ENCODE results near the gene MACROH2A1.

Gene MACROH2A1

DNA sequence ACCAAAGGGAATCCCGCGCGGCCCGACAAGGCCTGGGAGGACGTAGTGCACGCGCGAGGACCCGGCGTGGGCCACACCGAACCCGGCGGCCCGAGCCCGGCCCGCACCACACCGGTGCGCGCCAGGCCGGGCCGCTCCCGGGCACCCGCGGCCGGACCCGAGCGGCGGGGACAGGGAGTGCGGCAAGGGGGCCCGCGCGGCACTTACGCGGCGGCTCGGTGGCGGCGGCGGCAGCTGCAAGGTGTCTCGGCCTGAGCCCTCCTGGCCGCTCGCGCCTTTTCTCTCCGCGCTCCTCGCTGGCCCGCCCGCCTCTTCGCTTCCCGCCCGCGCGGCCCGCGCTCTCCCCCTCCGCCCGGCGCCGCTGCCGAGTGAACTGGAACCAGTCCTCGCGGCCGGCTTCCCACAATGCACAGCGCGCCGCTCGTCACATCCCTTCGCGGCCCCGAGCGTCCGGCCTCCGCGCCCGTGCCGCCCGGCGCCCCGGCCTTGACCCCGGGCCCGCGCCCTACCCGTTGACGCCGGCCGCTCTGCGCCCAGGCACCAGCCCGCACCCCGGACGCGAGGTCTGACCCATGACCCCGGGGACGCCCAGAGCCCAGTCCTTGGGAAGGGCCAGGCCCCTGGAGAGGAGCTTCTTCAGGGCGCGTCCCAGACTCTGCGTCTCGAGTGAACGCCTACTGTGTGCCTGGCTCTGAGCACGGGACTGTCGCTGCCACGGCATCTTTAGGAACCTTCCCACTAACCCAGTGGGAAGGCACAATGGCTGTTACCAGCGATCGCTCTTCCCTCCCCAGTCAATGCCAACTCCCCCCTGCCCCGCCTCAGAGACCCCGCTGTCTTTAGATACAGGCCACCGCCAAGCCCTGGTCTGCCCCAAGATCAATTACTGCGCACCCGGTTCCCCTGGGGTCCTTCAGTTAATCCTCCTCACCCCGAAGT is at the start of gene MACROH2A1:
MACROH2A1 (minus strand) TSS at position 377 of the 939 bp plus-strand sequence. CDS start 10,138 bp downstream, outside the sequence.
- peak; percentile 11 to 60 for DNase-seq

DNA sequence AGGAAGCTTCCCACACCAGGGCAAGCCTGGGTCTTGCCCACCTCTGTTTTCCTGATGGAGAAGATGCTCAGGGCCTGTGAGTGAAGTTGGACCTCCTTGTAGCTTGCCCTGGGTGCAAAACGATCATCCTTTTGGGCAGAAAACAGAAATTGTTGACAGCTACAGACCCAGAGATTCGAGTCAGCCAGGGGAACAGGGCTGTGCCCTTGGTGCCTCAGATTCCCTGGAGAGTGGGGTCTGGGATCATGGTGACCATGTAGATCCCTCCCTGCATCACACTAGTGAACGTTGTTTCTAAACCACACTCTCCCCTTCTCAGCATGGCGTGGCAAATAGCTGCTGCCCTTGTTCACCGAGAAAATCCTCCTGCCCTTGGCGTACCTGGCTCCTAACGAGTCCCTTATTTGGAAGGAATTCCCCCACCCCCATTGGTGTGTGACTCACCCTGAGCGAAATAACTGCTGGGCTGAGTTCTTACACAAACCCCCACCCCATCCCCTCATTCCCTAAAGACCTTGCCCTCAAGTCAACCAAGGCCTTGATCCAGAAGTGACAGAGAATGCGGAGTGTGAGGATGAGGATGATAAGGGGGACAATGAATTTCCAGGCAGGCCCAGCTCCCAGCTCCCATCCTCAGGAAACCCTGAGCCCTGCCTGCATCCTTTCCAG is 49.2 kb upstream of the MACROH2A1 start:
- DNase-seq: no peak

DNA sequence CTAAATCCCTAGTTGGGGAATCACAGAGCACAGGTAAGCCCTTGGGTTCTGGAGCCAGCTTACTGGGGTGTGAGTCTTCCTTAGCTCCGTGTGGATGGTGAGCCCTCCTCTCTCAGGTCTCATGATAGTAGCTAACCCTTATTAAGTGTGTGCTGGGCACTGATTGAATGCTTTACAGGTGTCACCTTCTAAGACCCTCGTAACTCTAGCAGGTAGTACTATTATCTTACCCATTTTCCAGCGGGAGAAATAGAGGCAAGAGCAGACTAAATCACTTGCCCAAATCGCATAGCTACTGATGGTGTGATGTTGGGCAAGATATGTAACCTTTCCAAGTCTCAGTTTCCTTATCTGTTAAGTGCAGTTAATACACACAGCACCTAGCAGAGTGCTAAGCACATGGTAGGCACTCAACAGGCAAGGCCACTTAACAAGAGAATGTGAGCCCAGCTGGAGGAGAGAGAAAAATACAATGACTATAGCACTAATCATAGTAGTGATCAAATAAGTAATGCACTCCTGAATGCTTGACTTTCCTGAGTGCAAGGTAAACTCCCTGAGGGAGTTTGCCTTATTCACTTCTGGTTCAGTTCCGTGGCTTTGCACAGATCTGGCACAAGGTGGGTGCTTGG is 48.4 kb upstream of the MACROH2A1 start, which contains the start of gene DCANP1:
DCANP1 (minus strand) TSS at position 51 of the 632 bp plus-strand sequence. CDS start 240 bp downstream, outside the sequence.
- DNase-seq: no peak

DNA sequence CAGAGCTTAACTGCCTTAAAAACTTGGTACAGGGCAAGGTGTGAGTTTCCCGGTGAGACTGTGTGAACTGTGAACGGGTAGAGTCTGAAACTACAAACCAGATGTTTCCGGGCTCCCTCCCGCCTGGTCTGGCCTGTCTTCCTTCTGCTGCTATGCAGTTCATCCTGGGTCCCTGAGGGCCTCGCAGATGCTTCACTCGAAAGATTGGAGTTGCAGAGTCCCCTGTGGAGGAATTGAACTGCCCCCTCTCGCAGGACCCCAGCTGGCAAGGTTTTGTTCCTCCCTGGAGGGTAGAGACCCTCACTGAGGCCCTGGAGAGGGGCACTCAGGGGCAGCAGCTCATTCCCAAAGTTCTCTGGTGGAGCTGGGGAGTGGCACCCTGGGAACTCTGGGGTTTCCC is 47.6 kb upstream of the MACROH2A1 start:
- DNase-seq: no peak

DNA sequence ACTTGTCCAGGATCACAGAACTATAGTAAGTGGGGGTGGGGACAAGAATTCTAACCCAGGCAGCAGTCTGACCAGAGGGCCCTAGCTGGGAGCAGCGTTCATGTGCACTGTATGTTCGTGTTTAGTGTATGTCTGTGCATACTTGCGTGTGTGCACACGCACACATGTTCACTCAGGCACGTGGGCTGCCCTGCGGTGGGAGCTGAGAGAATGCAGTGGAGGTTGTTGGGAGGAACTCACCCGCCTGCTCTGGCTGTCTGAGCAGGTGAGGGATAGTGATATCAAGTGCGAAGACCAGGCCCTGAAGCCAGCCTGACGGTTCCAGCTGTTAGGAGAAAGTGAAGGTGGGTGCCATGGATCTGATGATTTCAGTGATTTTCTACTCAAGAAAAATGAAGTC is 47.2 kb upstream of the MACROH2A1 start:
- no peak for DNase-seq

DNA sequence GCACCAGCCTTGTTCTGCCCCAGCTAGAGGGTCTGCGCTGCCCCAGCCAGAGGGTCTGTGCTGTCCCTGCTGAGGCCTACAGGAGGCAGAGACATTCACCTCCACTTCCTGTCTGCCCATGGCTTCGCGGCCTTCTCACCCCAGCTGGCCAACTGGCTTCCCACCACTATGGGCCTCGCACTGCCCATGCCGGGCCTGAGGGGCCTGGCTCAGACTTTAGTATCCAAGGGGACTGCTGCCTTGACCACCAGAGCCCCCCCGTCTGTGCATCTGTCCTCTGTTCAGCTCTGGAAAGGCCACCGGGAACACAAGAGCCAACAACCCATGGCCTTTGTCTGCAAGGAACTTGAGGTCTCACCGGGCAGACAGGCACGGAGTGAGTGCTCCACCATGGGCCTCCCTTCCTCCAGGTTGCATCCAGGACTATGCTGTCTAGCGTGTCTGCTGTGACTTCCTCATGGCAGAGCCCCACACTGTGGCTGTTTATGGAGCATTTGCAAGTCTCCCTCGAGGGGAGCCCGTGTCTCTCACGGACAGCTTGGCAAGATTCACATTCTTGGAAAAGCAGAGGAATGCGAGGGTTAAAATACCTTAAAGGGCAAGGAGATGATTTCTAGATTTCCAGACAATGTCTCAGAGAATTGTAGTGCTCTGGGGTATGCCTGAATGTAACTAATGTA is 46.4 kb upstream of the MACROH2A1 start:
- DNase-seq: no peak

DNA sequence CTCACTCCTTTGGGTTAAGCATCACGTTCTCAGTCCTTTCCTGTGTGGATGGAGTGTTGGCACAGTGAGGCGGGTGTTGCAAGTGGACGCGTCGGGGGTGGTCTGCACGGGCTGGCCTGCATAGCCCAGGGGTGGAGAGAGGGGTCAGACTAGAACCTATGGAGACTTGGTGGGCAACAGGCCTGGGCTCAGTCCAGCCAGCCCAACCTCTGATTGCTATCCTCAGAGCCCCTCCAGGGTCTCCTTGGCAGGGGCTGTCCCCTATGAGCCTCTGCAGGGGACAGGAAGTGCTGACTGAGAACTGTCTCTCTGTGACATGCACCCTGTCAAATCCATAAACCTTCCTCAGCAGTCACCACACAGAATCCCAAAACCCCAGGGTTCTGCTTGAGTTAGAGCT is 45.9 kb upstream of the MACROH2A1 start:
- DNase-seq: no peak

DNA sequence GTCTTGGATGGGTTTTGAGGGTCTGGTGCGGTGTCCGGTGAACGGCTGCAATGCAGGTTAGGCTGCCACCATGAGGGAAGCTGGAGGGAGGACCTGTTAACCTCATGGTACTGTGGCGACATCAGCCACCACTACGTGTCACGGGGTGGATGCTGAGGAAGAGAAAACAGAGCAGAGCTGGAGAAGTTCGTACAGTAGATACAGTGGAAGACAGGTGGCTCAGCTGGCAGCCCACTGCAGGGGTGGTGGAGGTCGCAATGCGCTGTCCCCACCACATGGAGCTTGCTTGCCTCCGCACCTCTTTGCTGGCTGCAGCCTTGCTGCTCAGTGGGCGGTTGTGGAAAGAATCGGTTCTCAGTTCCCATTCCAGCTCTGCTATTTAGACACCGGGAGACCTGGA is 45.3 kb upstream of the MACROH2A1 start:
- no peak for DNase-seq

DNA sequence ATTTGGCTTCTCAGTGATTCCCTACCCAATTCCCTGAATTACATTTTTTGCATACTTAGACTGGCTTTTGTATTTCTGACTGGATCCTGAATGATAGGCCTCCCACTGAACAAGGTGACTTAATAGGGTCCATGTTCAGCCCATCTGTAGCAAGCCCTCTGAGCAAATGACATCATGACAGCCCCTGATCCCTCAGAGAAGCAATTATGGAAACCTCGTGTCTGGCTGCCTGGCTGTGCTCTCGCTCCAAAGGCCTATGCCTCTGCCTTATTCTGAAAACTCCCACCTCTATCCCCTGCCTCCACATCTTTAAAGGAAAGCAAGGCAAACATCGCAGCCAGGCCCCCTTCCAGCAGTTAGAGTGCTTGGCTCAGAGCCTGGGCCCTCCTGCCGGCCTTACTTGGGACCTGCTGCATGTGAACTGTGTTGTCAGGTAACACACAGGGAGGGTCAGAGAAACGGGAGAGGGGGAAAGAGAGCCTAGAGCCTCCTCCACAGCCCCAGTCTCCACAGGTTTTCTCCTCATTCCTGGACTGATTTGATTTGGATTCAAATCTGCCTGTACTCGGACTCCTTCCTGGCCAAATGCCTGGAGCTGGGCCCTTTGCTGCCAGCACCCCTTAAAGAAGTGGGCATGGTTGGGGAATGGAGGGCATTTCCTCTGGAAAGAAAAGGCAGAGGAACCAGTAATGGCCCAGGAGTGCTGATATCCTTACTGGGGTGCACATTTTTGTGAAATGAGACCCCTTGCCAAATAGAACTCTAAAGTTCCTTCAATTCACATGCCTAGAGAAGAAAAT is 44.3 kb upstream of the MACROH2A1 start:
- no peak for DNase-seq

DNA sequence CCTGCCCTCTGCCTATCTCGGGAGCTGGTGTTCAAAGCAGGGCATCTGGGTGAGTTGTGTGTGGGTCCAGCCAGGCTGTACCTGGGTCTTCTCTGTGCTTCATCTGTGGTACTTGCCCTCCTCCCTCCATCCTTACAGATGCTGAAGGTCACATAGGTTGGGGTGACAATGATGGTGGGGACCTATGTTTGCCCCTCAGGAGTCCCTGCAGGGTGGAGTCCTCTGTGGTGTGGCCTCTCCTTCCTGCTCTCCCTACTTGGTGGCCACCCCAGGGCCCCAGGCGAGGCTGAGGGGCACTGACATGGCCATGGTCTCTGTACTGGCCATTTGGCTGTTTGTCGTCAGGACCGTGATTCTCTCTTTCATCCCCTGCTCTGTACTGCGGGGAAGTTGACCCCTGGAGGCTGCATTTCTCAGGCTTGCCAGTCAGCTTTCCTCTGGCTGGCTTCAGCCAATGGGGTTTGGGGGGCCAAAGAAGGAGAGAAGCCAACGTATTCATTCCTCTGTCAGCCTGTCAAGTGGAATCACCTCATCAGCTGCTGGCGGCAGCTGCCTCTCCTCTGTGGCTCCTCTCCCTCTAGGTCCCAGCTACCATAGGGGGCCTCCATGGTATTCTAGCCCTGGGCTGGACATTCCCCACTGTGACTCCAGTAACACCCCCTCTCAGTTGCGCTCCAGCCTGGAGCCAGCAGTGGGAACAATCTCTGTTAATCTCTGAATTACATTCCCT is 43.6 kb upstream of the MACROH2A1 start:
- no peak for DNase-seq

DNA sequence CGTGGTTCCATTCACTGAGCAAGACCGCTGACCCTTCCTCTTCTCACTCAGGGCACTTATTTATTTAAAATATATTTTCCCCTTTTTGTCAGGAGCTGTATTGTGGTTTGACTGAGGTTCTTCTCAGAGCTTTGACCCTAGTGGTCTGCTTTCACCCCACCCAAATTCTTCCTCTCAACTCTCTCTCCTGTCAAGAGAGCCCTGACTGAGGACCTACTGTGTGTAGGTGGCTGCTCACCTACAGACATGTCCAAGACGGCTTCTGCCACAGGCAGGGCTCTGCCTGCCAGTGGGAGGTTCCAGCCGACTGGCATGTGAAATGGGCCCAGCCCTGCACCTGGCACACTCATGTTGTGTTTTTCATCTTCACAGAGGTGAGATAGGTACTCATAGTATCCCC is 42.9 kb upstream of the MACROH2A1 start:
- DNase-seq: no peak

DNA sequence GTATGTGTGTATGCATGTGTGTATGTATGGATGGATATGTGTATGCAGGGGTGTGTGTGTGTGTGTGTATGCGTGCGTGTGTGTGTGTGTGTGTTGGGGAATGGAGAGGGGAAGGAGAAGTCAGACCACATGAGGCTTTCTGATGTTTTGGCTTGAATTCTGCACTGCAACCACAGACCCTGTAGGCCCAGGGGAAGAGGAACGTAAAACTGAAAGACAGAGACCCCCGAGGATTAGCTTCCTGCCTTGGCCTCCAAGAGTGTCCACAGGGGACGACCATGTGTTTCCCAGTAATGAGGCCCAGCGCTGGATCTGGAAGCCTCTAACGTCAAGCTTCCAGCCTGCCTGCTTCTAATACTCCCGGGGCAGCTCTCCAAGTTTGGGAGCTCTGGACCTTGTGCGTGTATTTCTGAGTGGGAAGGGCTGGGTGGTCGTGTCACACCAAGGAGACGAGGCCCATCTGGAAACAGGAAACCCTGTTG is 42.4 kb upstream of the MACROH2A1 start:
- DNase-seq: no peak

DNA sequence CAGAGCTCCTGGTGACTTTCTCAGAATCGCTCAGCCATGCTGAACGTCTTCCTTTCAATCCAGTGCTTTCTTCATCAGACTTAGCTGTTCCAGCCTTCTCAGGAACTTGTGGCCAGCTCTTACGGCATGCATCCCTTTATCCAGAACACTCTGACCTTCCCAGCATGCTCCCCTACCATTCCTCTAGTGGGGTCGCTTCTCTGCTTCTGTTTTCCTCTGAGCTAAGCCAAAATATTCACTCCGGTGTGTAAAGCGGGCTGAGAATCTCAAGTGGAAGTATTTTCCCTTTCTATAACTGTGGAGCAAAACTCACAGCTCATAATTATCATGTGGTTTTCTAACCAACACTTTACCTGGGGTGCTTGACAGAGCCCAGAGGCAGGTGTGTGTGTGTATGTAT is 41.9 kb upstream of the MACROH2A1 start:
- DNase-seq: no peak

DNA sequence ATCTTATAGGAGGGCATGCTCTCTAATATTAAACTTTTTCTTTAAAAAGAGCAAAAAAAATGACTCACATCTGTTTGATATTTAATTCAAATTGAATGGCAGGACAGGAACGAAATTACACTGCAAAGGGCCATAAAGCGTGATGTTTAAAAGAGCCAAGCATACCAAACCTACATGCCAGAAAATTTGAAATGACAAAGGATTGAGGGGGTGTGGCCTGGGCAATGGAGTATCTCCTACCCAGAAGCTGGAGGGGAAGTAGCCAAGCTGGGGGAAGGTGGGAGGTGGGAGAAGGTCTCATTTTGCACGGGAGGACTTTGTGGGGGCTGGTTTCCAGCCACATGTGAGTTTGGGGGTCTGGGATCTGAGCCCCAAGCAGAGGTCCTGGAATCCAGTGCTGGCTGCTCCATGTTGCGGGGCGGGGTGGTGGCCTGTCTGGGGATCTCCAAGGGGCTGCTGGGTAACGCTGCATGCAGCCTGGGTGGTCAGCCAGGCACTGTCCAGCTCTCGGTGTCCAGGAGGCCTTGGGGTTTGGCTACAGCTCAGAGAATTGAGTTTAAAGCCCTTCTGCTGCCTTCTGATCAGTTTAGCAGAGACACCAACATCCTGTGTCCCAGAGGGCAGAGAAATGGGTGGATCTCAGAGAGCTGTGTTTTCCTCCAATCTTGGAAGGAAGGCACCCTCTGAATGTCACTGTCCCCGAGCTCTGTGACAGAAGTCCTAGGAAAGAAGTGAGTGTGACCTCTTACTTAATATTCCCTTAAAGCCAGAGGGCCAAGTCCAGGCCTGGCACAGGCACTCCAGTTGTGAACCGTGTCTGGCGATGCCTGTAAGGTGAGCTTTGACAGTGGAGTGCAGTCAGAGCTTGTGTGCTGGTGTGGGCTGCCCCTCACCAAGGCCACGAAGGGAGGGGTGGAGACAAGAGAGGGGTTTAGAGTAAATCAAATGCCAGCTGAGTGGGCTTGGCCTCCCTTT is 40.5 kb upstream of the MACROH2A1 start:
- DNase-seq: no peak

DNA sequence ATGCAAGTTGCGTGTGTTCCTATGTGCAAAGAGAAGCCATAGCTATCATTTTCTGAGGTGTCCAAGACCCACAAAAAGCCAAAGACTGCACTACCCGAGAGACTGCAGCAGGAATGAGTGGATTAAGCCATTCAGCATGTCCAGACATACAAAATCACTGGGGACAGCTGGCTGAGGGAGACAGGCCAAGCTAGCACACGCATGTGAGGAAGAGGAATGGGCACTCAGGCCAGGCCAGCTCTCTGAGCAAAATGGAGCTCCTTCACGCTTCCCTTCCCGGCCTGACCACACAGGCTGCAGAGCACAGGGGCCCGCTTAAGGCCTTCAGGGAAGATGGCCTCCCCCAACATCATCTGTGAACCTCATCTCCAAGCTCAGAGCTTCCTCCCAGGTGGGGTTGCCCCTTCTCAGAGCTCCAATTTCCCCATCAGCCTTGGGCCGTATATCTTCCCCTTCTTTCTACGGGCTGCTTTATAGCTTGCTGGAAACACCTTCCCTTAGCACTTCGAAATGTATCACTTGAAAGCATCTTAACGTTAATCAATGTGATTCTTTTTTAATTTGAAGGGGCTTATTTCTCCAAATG is 39.7 kb upstream of the MACROH2A1 start:
- DNase-seq: no peak

DNA sequence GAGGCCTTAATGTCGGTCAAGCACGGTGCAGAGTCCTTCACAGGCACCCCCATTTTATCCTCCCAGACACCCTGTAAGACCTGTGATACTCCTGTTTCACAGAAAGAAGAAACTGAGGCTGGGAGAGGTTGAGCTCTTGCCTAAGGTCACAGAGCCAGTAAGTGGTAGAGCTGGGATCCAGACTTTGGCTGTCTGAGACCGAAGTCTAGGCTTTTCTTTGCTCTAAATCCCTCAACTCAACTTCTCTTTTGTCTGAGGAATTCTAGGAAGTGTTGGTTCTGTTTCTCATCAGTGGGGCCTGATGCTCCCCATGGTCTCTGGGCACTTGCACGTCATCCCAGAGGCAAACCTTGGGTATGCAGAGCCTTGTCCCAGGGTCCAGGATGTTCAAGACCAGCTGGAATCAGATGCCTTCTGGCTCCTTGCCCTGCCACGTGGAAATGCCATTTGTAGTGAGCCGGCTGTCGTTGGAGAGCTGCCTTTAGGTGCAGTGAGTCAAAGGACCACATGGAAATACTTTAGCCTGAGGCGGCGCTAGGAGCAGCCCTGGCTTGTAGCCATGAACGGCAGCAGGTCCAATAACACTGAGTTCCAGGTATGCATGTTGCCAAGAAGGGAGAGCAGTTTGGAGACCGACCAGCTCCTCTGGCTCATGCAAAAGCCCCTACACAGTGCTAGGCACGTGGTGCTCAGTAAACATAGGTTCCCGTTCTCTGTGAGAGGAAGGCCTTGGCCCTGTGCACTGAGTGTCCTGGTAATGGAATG is 38.9 kb upstream of the MACROH2A1 start:
- no peak for DNase-seq

DNA sequence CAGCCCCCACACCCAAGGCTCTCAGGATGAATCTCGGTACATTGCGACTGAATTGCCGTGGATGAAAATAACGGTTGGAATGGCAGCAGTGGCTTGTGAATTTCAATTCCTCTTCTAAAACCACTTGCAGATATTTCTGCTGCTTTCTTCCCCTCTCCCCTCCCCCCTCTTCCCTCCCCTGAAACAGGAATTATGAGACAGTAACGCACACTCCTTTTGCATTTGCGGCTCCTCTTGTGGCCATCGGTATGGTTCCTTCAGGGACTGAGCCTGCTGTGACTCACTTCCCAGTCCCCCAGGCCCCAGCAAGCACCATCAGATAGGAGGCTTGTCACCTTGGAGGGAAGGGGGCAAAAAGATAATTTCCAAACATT is 38.4 kb upstream of the MACROH2A1 start:
- DNase-seq: no peak

DNA sequence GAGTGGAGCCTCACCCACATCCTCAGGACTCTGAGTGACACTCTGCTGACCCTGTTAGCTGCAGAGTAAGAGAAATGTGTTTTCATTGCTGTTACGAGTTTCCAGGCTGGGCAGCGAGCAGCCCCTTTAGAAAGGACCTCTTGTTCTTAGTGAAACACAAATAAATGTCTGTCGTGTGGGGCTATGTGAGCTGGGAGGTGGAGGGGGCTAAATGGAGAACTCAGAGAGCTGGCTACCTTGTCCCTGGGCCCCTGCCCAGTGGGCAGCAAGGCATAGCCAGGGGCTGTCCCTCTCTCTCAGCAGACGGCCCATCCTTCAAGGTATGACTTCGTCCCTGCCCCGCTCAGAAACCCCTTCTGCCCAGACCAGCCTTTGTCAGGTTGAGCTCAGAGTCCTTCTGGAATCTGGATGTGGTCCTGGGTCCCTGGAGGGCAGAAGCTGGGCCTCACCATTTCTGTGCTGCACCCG is 38.0 kb upstream of the MACROH2A1 start:
- no peak for DNase-seq
